Measurements from ENCODE around the gene EN2.

Gene EN2

DNA sequence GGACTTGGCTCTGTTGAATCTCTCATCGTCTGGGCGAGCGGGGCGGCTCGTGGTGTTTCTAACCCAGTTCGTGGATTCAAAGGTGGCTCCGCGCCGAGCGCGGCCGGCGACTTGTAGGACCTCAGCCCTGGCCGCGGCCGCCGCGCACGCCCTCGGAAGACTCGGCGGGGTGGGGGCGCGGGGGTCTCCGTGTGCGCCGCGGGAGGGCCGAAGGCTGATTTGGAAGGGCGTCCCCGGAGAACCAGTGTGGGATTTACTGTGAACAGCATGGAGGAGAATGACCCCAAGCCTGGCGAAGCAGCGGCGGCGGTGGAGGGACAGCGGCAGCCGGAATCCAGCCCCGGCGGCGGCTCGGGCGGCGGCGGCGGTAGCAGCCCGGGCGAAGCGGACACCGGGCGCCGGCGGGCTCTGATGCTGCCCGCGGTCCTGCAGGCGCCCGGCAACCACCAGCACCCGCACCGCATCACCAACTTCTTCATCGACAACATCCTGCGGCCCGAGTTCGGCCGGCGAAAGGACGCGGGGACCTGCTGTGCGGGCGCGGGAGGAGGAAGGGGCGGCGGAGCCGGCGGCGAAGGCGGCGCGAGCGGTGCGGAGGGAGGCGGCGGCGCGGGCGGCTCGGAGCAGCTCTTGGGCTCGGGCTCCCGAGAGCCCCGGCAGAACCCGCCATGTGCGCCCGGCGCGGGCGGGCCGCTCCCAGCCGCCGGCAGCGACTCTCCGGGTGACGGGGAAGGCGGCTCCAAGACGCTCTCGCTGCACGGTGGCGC, at the start of gene EN2:
Gene EN2, plus strand, starts transcription at position 19 of the 767 bp plus-strand sequence. Its CDS starts 249 bp downstream, at position 268.
- TF ChIP-seq, protein P1, sequence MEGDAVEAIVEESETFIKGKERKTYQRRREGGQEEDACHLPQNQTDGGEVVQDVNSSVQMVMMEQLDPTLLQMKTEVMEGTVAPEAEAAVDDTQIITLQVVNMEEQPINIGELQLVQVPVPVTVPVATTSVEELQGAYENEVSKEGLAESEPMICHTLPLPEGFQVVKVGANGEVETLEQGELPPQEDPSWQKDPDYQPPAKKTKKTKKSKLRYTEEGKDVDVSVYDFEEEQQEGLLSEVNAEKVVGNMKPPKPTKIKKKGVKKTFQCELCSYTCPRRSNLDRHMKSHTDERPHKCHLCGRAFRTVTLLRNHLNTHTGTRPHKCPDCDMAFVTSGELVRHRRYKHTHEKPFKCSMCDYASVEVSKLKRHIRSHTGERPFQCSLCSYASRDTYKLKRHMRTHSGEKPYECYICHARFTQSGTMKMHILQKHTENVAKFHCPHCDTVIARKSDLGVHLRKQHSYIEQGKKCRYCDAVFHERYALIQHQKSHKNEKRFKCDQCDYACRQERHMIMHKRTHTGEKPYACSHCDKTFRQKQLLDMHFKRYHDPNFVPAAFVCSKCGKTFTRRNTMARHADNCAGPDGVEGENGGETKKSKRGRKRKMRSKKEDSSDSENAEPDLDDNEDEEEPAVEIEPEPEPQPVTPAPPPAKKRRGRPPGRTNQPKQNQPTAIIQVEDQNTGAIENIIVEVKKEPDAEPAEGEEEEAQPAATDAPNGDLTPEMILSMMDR (conservative IDR thresholded peaks at IDR 0.05), result no peak
- H3K27ac ChIP-seq, result peak within 1 kb of the TSS; percentile 86

DNA sequence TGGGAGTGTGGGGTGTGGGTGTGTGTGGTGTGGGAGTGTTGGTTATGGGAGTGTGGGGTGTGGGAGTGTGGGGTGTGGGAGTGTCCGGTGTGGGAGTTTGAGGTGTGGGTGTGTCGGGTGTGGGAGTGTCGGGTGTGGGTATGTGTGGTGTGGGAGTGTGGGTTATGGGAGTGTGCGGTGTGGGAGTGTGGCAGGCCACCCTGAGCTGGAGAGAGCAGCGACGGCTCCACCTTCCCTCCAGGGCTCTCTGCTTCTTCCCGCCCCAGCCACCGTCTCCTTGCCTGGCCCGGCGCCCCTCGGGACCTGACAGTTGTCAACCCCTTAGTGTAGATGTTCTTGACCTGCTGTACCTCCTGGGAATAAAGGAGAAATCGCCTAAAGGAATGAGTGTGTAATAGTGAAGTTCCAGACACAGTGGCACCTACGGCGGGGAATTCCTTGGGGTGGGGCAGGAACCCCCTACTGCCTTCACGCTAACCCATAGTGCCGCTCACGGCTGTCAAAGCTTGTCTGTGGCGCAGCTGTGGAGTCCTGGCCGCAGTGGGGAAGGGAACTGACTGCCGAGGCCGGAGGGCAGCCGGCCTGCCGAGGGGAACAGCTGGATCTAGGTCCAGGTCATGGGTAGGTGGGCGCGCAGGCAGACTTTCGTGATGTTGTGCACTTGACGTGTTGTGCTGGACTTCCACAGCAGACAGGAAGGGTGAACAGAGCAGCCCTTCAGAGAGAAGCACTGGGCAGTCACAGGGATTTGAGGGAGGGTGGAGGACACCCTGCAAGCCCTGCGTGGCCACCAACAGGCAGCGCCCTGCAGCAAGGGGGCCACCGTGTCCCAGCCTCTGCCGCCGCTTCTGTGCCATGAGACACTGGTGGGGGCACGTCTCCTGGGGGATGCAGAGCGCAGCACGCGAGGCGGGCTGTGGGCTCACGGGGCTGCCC, 49.0 kb upstream of the EN2 start:
- TF ChIP-seq, protein P1 (conservative IDR thresholded peaks at IDR 0.05), result no peak
- no peak overlapping the region for H3K27ac ChIP-seq

DNA sequence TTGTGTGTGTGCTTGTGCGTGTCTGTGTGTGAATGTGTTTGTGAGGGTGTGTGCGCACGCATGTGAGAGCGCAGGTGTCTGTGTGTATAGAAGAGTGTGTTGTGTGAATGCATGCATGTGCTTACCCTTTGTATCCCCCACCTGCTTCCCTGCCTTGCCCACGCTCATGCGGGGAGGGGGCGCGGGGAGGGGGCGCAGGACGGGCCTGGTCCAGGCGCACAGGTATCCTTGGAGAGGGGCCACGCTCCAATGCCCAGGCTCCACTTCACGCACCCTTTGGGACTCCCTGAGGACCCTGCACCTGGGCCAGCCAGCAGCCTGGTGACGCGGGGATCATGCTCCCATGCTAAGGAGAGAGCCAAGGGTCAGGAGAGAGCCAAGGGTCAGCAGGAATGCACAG, 47.9 kb upstream of the EN2 start:
- no peak overlapping the region for H3K27ac ChIP-seq
- TF ChIP-seq, protein P1 (conservative IDR thresholded peaks at IDR 0.05), result no peak

DNA sequence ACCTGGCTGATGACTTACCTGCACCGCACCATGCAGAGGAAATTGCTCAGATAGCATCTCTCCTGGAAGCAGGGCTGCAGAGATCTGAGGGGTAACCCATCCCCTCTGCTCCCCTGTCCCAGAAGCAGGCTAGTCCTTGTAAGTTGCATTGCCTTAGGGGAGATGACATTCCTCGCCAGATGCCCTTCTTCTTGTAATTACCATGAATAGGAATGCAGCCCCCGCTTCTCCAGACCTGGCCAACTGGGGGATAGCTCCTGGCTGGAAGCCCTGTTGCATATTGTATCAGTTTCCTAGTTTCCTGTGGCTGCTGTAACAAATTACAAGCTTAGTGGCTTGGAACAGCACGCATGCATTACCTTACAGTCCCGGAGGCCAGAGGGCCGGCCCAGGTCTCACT, 47.5 kb upstream of the EN2 start:
- H3K27ac ChIP-seq, result no peak overlapping the region
- TF ChIP-seq, protein P1 (conservative IDR thresholded peaks at IDR 0.05), result no peak

DNA sequence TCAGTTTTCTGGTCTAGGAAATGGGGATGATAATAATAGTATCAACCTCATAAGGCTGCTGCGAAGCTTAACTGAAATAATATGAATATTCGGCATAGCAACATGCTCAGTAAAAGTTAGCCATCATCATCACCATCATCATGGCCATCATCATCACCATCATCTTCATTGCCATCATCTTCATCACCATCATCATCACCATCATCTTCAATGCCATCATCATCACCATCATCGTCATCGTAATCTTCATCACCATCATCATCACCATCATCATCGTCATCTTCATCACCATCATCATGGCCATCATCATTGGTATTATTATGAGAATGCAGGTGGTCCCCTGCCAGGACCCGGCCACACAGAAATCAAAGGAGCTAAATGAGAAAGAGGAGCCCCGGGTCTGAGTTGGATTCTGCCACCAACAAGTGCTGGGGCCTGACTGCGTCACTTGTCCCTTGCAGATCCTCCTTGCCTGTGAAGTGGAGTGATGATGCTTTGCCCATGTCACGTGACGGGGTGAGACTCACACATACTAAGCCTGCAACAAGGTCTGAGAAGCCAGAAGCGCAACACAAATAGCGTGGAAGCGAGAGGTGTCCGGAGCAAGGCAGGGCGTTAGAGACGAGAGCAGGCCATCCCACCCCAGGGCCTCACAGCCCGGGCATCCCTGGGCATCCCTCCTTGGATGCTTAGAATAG, 46.1 kb upstream of the EN2 start:
- TF ChIP-seq, protein P1 (conservative IDR thresholded peaks at IDR 0.05), result no peak
- no peak overlapping the region for H3K27ac ChIP-seq

DNA sequence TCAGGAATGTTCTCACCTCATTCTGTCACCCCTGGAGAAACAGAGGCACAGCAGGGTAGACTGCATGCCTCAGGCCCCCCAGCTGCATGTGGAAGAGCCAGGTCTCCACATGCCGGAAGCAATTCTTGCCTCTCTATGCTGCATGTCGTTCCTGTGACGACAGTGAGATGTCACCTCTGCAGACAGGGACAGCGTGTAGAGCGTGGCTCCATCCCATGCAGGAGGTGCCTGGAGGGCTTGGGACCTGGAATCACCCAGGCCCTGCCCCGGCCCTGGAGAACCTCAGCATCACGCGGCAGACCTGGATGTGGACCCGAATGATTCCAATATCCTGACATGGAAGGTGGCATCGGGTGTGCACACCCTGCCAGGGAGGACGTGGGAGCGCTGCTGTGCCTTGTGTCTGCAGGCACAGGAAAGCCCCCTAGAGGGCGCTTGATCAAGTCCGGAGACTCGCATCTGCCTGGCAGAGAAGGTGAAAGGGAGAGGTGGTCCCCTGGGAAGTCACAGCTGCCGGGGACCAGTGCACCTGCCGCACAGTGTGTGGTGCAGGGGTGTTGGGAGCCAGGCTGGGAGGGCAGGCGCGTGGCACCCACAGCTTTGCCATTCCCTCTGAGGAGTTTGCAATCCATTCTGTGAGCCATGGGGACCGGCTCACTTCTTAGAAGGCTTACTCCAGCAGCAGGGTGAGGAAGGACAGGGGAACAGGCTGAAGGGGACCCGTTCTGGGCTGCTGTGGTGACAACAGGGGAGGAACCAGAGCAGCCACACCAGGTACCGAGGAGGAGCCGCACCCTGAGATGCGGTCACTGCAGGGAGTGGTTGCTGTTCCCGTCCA, 45.3 kb upstream of the EN2 start:
- no peak overlapping the region for H3K27ac ChIP-seq
- TF ChIP-seq, protein P1 (conservative IDR thresholded peaks at IDR 0.05), result peak; percentile 93

All from VCaP (cell line).